ENCODE measurements around the gene AADACL4. TPM values are rescaled to one million over a fixed set of nuclear protein-coding genes. Genes with fewer than 3 reads are reported as not detected.
"Not testable (repeated sequence)": the region's sequence is repeated elsewhere in the genome, so short reads cannot be mapped to it uniquely, and the experiment has no call there.

Gene AADACL4
- total RNA-seq, 4 donors from 2014 or later, result 0.59 TPM; not detected in 3

DNA sequence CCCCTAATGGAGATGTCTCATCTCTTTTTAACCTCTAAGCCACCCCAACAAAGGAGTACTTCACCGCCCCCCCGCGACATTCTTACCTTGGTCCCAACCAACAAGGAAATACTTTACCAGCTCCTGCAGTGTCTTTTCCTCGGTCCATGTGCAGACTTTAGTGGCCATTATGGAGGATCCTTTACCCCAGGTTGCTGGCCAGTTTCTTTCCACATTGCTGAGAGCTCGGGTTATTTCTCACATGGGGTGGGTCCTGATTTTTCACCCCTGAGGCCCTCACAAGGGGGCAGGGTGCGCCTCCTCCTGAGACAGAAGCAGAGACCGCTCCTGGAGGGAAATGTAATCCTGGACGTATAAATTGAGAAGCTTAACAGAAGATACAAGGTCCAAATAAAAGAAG is 69.0 kb downstream of the AADACL4 start:
- intact Hi-C loops (cut with DNase I; ENCODE audit: low total_unique reads), result no loop called here
- no peak for DNase-seq (ENCODE audit: low spot score in 2 of 2)
- H3K4me3 ChIP-seq (ENCODE audit: low read depth, poor library complexity, severe bottlenecking), result no peak overlapping the region
- TF ChIP-seq POLR2A (IDR thresholded peaks at IDR 0.05), result no peak
- TF ChIP-seq, protein P1, sequence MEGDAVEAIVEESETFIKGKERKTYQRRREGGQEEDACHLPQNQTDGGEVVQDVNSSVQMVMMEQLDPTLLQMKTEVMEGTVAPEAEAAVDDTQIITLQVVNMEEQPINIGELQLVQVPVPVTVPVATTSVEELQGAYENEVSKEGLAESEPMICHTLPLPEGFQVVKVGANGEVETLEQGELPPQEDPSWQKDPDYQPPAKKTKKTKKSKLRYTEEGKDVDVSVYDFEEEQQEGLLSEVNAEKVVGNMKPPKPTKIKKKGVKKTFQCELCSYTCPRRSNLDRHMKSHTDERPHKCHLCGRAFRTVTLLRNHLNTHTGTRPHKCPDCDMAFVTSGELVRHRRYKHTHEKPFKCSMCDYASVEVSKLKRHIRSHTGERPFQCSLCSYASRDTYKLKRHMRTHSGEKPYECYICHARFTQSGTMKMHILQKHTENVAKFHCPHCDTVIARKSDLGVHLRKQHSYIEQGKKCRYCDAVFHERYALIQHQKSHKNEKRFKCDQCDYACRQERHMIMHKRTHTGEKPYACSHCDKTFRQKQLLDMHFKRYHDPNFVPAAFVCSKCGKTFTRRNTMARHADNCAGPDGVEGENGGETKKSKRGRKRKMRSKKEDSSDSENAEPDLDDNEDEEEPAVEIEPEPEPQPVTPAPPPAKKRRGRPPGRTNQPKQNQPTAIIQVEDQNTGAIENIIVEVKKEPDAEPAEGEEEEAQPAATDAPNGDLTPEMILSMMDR (IDR thresholded peaks at IDR 0.05), result no peak
- WGBS, 2 donors, result 85 to 92% methylated on average over 8 of the region's 8 CpGs

DNA sequence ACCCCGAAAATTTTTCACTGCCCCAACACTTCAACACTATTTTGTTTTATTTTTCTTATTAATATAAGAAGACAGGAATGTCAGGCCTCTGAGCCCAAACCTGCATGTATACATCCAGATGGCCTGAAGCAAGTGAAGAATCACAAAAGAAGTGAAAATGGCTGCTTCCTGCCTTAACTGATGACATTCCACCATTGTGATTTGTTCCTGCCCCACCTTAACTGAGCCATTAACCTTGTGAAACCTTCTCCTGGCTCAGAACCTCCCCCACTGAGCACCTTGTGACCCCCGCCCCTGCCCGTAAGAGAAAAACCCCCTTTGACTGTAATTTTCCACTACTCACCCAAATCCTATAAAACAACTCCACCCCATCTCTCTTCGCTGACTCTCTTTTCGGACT is 69.8 kb downstream of the AADACL4 start:
- H3K4me3 ChIP-seq (ENCODE audit: low read depth, poor library complexity, severe bottlenecking); DNase-seq (ENCODE audit: low spot score in 2 of 2); intact Hi-C loops (cut with DNase I; ENCODE audit: low total_unique reads): not testable (repeated sequence)
- 75 to 89% methylated on average over 5 of the region's 5 CpGs for WGBS, 2 donors

DNA sequence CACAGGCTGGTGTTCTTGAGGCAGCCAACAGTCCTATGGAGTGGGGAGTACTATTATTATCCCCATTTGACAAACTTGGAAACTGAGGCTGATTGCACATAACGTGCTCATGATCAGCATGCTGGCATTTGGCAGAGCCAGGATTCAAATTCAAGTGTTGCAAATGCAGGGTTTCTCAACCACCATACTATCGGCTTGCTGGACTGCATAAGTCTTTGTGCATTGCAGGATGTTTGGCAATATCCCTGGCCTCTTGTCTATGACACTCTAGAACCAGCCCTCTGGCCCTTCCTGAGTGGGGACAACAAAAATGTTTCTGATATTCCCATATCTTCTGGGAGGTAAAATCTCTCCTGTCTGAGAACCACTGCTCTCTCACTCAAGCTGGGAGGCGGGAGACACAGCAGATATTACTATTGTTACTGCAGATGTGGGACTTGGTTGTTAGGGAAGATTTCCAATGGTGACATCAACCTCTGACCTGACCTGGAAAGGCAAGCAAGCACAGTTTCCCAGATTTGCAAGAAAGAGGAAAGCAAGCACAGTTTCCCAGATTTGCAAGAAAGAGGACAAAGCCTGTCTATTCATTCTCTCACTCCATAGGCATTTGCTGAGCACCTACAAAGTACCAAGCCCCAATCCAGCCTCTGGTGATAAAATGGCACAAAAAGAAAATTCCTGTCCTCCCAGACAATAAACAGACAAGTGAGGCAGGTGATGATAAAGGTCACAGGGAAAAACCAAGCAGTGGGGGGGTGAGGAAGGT is 71.0 kb downstream of the AADACL4 start:
- WGBS, 2 donors, result 77 to 81% methylated on average over 3 of the region's 3 CpGs
- H3K4me3 ChIP-seq (ENCODE audit: low read depth, poor library complexity, severe bottlenecking), result no peak overlapping the region
- intact Hi-C loops (cut with DNase I; ENCODE audit: low total_unique reads), result no loop called here
- no peak for DNase-seq (ENCODE audit: low spot score in 2 of 2)
- no peak for TF ChIP-seq POLR2A (IDR thresholded peaks at IDR 0.05)
- TF ChIP-seq, protein P1 (IDR thresholded peaks at IDR 0.05), result no peak

DNA sequence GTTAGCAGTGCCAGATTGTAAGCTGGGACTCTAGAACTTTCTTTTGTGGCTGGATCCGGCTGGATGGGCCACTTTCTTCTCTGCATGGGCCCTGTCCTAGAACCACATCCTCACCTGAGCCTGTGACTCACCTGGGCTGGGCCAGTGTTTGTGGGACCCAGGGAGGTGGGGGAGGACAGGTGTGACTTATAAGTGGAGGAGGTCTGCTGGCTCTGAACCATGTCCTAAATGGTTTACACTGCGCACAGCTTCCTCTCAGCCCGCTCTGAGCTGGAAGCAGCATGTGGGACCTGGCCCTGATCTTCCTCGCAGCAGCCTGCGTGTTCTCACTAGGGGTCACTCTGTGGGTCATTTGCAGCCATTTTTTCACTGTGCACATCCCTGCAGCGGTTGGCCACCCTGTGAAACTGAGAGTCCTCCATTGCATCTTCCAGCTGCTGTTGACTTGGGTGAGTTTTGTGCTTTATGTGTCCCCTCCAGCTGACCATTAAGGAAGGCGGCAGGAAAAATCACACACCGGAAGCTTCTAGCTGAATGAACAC is 72.1 kb downstream of the AADACL4 start, which contains the start of gene AADACL3:
Gene AADACL3, plus strand, starts transcription at position 215 of the 542 bp plus-strand sequence. Its CDS starts 67 bp downstream, at position 282.
- no peak for DNase-seq (ENCODE audit: low spot score in 2 of 2)
- 86 to 91% methylated on average over 8 of the region's 8 CpGs for WGBS, 2 donors
- no peak within 1 kb of the TSS for H3K4me3 ChIP-seq (ENCODE audit: low read depth, poor library complexity, severe bottlenecking)
- intact Hi-C loops (cut with DNase I; ENCODE audit: low total_unique reads), result no loop called here
- TF ChIP-seq, protein P1 (IDR thresholded peaks at IDR 0.05), result no peak
- TF ChIP-seq POLR2A (IDR thresholded peaks at IDR 0.05), result no peak

Other genes with a start within 250 kb of the AADACL4 start
- gene DHRS3, start 25.9 kb upstream of the AADACL4 start, total RNA-seq, result 100 to 1,000 TPM in 3 of 4 donors, 10 to 100 TPM in 1; 92.4 to 130 (median 107) TPM
- gene AADACL3, start 72.0 kb downstream of the AADACL4 start, total RNA-seq, result 10 to 100 TPM in 2 of 4 donors, 1 to 10 TPM in 2; 1.1 to 54.6 (median 27.2) TPM
- gene CFAP107, start 102.1 kb downstream of the AADACL4 start, total RNA-seq, result under 1 TPM in 2 of 4 donors, not detected in 2; 0.13 to 0.27 TPM
- gene PRAMEF12, start 129.7 kb downstream of the AADACL4 start, total RNA-seq, result not detected
- gene PRAMEF1, start 147.3 kb downstream of the AADACL4 start, total RNA-seq, result not detected
- gene PRAMEF11, start 187.3 kb downstream of the AADACL4 start, total RNA-seq, result not detected
- gene HNRNPCL1, start 204.6 kb downstream of the AADACL4 start, total RNA-seq, result not detected
- not detected for gene PRAMEF2, start 213.0 kb downstream of the AADACL4 start, total RNA-seq
- not detected for gene PRAMEF4, start 242.1 kb downstream of the AADACL4 start, total RNA-seq

Data from lower leg skin (tissue), 4 donors.